ENCODE data around the gene KSR2.

Gene KSR2

GRCh38 chr12:117522559-117522958 lies 446.2 kb downstream of the KSR2 start:
- TF ChIP-seq, protein P1, sequence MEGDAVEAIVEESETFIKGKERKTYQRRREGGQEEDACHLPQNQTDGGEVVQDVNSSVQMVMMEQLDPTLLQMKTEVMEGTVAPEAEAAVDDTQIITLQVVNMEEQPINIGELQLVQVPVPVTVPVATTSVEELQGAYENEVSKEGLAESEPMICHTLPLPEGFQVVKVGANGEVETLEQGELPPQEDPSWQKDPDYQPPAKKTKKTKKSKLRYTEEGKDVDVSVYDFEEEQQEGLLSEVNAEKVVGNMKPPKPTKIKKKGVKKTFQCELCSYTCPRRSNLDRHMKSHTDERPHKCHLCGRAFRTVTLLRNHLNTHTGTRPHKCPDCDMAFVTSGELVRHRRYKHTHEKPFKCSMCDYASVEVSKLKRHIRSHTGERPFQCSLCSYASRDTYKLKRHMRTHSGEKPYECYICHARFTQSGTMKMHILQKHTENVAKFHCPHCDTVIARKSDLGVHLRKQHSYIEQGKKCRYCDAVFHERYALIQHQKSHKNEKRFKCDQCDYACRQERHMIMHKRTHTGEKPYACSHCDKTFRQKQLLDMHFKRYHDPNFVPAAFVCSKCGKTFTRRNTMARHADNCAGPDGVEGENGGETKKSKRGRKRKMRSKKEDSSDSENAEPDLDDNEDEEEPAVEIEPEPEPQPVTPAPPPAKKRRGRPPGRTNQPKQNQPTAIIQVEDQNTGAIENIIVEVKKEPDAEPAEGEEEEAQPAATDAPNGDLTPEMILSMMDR (conservative IDR thresholded peaks at IDR 0.05; ENCODE audit: low read length) = no peak
- DNase-seq (ENCODE audit: low read depth) = peak; percentile 42
- no peak overlapping the region for H3K4me3 ChIP-seq (ENCODE audit: low read length)

DNA sequence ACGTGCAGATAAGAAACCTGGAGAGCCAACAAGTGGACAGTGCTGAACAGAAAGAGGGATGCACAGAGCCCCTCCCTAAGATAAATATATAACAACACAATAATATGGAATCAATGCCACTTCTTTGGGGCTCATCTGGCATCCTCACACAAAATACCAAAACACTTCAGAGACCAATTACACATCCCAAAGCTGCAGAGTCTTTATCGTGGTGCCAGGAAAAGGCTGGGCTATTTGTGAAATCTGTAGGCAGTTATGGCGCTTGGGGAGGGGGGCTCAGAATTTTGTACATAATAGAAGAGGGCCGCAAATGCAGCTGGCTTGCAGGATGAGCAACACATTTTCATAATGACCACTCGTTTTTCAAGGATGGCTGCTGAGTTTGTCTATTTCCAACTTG lies 446.9 kb downstream of the KSR2 start:
- TF ChIP-seq, protein P1 (conservative IDR thresholded peaks at IDR 0.05; ENCODE audit: low read length) = no peak
- peak; percentile 34 for DNase-seq (ENCODE audit: low read depth)

GRCh38 chr12:117521346-117521745 lies 447.4 kb downstream of the KSR2 start:
- TF ChIP-seq, protein P1 (conservative IDR thresholded peaks at IDR 0.05; ENCODE audit: low read length) = no peak
- peak; percentile 86 for DNase-seq (ENCODE audit: low read depth)
- H3K4me3 ChIP-seq (ENCODE audit: low read length) = no peak overlapping the region

More for the DNA sequence above, 446.9 kb downstream of the KSR2 start:
- no peak overlapping the region for H3K4me3 ChIP-seq (ENCODE audit: low read length)

GRCh38 chr12:117518594-117519270 lies 450.1 kb downstream of the KSR2 start:
- no peak overlapping the region for H3K4me3 ChIP-seq (ENCODE audit: low read length)
- TF ChIP-seq, protein P1 (conservative IDR thresholded peaks at IDR 0.05; ENCODE audit: low read length) = no peak
- DNase-seq (ENCODE audit: low read depth) = peak; percentile 57

DNA sequence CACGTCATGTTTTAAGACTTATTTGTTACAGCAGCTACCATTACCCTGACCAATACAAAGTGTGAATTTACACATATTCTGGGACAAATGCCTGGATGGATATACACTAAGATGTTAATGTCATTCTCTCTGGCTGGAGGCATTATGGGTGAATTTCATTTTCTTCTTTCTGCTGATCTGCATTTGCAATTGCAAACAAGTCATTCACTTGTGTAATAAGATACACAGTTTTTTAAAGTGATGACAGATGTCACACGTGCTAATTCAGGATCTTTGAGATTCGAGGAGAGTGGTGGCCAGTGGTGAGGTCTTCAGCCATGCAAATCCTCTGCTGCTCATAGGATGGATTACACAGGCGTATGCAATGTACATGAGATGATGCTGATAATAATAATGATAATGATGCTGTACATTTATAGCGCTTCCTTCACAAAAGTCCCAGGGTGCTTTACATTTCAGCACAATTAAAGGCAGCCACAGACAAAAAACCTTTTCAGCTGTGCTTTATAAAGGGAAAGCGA lies 451.5 kb downstream of the KSR2 start:
- TF ChIP-seq, protein P1 (conservative IDR thresholded peaks at IDR 0.05; ENCODE audit: low read length) = no peak
- DNase-seq (ENCODE audit: low read depth) = no peak
- no peak overlapping the region for H3K4me3 ChIP-seq (ENCODE audit: low read length)

DNA sequence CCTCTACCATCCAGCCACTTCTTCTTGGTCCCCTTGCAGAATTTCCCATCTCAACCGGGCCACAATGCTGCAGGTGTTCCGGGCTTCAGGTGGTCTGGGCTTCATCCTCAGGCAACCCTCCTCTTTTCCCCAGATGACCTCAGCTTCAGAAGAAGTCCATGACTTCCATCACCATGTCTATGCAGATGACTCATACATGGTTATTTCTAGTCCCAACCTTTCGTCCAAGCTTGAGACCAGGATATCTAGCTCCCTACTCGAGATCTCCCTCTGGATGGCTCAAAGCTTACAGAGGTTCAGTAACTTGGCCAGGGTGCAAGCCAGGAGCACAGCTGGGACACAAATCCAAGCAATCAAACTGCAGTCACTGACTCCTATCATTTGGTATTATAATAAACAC lies 452.8 kb downstream of the KSR2 start:
- TF ChIP-seq, protein P1 (conservative IDR thresholded peaks at IDR 0.05; ENCODE audit: low read length) = no peak
- no peak for DNase-seq (ENCODE audit: low read depth)
- no peak overlapping the region for H3K4me3 ChIP-seq (ENCODE audit: low read length)

GRCh38 chr12:117514016-117514415 lies 454.8 kb downstream of the KSR2 start:
- DNase-seq (ENCODE audit: low read depth) = peak; percentile 17
- TF ChIP-seq, protein P1 (conservative IDR thresholded peaks at IDR 0.05; ENCODE audit: low read length) = no peak
- no peak overlapping the region for H3K4me3 ChIP-seq (ENCODE audit: low read length)
